HG03469 (cell line): ENCODE measurements around the gene PMAIP1.
"Not testable (repeated sequence)": the region's sequence is repeated elsewhere in the genome, so short reads cannot be mapped to it uniquely, and the experiment has no call there.

ENCODE experiments used
- ATAC-seq: cut with Tn5 transposase; IDR thresholded peaks from one replicate; pipeline ENCODE4 v1.9.1; 2021; ENCODE audit warnings: mild to moderate bottlenecking, moderate library complexity, moderate number of reproducible peaks; ENCODE audit not compliant: unreplicated experiment

Gene PMAIP1

DNA sequence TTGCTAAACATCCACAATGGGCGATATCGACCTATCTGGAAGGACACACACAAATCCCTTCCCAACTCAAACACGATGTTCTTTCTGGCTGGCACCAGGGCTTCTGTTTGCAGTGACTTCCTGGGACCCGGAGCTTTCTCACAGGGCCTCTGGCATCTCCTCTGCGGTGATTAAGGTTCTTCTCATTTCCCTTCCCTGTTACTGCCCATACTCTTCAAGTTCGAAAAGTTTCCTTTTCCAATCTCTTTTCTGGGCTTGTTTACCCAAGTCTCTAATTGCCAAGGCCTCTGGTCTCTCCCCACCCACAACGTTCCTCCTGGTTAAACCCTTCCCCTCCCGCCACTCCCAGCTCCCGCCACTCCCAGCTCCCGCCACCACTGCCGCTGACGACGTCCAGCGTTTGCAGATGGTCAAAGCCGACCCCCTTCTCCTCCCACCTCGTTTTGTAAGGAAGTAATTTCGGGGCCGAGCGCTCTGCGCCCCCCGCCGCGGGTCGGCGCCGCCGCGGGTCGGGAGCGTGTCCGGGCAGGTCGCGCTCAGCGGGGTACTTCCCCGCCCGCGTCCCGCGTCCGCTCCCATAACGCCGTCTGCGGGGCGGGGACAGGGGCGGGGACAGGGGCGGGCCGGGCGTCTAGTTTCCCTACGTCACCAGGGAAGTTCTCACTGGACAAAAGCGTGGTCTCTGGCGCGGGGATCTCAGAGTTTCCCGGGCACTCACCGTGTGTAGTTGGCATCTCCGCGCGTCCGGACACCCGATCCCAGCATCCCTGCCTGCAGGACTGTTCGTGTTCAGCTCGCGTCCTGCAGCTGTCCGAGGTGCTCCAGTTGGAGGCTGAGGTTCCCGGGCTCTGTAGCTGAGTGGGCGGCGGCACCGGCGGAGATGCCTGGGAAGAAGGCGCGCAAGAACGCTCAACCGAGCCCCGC, at the start of gene PMAIP1:
Gene PMAIP1 (plus strand): TSS at position 699 of the 924 bp plus-strand sequence. CDS start 182 bp downstream, at position 881.
- ATAC-seq: peak; percentile 41

DNA sequence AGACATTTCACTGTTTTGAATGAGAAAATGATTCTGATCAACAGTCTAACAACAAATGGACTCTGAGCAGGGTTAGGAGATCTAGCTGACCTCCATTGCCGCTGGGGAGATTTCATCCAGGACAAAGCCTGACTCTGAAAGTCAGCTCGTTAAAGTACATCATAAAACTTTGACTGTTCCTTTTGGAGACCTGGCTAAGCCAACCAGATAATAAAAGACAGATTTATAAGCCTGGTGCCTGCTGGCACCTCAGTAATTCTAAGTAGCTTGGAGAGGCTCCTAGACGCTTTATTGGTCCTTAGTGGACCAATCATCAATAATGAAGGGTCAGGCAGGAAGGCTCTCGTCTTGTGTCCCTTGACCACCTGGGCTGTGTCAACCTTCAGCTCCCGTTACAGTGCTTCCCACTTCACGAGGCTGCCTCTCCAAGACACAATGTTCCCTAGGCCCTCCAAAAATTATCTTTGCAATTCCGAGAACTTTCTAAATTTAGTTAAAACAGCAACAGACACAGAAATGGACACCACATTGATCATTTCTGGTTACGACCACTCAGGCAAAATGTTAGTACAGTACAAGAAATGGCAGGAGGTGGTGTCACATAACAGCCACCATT, 47.9 kb upstream of the PMAIP1 start:
- ATAC-seq: no peak

DNA sequence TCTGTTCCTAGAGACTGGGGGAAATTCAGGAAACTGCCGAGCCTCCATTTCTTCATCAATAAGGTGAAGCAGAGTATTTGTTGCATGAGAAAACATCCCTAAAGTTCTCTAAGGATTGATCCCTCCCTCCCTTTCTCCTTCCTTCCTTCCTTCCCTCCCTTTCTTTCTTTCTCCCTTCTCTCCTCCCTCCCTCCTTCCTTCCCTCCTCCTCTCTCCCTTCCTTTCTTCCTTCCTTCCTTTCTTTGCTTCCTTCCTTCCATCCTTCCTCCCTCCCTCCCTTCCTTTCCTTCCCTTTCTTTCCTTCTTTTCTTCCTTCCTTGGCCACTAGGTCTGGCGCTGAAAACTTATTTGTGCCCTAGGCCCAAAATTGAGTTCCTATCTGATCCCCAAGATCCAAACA, 47.2 kb upstream of the PMAIP1 start:
- ATAC-seq: no peak

DNA sequence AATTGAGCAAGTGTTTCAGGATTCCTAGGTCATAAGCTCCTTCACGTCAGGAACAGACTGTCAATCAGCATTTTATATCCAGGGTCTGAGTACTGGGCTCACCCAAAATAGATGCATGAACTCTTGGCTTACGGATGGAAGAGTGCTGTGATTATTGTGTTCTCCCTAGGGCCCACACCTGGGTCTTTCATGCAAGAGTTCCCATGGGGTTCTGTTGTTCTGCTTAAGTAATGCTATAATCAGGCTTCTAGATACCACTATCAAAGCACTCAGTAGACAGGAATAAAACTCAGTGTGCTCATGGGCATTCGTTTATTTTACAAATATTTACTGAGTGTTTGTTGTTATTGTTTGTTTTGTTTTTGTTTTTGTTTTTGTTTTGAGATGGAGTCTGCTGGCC, 46.4 kb upstream of the PMAIP1 start:
- ATAC-seq: no peak

DNA sequence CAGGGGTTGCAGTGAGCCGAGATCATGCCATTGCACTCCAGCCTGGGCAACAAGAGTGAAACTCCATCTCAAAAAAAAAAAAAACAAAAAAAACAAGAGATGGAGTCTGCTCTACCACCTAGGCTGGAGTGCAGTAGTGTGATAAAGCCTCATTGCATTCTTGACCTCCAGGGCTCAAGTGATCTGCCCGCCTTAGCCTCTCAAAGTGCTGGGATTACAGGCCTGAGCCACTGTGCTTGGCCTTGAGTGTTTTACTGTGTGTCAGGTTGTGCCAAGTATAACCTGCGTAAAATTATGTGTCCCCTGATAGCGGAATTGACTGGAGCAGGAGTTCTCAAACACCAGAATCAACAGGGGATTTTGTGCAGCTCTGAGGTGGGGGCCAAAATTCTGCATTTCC, 45.8 kb upstream of the PMAIP1 start:
- not testable (repeated sequence) for ATAC-seq

DNA sequence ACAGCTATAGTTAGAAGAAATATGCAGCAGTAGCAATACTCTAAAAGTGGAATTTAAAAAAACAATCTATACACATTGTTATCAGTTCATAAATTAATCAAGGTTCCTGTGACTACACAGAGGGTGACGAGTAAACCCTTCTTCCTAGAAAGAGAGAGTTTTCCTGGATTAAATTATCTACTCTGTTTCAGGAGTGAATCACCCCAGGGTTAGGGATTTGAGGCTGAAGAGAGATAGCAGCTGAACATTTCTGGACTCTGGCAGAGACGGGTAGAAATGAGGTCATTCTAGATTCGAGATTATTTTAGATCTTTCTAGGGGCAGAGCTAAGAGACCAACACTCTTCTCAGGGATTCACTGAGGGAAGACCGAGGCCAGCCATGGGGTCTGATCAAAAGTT, 38.8 kb upstream of the PMAIP1 start:
- no peak for ATAC-seq

DNA sequence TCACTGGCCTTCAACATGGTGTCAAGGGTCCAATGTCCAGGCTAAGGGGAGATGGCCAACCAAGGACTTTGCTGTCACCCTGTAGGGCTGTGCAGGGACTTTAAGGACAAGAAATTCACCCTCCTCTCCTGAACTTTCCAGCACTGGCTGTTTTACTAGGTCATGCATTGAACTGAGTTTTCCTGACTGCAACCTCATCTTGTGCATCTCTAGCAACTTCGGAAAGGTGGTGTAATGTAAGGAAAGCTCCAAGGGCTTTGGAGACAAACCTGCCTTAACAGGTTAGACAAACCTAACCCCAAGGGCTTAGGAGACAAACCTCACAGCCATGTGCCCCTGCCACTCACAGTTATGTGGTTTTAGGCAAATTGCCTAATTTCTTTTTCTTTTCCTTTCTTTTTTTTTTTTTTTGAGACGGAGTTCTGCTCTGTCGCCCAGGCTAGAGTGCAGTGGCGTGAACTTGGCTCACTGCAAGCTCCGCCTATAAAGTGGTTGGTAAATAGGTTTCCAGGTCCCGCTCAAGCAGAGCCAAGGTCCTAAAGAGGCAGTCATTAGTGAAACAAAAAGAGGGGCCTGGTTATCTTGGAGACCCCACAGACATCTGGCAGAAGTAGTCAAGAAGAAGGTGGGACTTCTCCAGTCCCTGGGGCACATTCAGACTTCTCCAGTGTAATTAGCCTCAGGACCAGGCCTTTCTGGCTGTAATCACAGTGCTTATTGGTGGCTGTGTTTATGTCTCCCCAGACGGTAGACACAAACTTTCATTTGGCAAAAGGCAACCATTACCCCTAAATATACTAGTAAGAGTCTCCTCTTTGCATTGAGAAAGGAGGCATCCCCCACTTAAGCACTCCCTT, 37.6 kb upstream of the PMAIP1 start:
- ATAC-seq: peak; percentile 77

DNA sequence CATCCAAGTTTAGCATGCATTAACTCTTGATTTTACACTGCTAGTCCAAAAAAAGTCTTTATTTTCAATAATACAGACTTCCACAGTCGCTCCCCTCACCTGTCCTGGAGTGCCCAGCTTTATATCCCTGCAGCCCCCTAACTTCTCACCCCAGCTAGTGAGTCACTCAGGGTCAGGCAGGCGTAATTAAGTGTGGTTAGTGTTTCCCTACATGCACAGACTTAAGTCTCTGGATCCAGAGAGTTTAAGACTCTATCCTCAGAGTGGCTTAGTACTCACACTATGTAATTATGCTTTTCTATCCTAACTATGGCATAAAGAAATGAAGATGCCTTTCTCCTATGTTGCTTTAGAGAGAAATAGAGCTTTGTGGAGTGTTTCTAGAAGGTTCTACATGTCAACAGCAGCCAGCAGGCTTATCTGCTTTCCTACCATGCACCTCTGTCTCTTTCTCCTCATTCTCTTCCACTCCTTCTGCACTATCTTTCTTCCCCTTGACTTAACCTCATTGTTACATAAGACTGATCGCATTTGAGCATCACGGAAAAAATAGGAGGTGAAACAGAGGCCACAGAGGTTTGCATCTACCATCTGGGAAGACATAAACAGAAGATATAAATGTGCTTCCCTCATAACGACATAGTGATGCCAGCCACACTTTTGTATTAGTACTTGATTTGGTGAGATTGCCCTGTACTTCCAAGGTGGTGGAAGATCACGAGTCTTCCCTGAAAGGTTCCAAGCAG, 34.4 kb upstream of the PMAIP1 start:
- no peak for ATAC-seq

DNA sequence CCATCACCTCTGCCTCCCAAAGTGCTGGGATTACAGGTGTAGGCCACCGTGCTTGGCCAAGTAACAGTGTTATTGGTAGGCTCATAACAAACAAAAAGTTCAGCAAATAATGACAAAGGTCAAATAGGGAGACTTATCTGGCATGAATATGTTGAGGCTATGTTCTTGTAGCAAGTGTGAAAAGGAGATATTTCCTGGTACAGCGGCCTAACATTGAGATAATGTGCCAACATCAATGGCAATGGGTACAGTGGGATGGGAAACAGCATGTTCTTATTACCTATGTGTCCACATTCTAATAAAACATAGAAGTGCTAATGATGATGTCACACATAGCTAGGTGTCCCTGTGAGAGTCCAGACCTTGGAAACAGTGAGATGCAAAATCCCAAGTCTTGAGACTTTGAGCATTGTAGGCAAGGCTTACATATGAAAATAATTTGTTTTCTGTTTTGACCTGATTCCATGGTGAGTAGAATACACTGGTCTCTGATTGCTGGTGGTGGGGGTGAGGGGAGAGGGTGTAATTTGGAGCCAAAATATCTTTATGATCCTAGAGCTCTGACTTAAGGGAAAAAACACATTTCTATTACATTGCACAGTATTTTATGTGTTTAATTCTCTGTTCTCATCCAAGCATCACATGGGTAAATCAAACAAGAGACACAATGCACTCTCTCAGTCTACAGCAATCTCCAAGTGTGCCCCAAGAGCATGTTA, 33.1 kb upstream of the PMAIP1 start:
- ATAC-seq: no peak

DNA sequence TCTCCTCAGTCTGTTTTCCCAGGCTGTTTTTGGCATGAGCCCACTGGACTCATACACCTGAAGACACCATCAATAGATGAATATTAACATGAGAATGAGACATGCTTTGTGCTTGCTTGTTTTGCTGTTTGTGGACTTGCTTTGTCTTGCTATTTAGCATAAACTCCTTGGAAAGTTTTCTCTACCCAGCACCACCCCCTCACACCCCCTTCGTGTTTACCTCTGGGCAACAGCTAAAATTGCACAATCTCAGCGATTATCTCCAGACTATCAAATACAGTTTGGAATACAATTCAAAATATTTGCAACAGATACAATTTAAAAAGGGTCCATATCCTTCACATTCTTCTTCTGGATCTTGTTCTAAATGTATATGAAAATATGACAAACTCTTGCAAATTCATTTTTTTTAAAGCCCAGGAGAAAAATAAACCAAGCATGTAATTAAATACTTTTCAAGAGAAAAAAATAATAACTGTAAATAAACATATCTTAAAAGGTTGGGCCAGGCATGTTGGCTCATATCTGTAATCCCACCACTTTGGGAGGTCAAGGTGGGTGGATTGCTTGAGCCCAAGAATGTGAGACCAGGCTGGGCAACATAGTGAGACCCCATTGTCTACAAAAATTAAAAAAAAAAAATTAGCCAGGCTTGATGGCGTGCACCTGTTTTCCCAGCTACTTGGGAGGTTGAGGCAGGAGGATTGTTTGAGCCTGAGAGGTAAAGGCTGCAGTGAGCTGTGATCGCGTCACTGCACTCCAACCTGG, 32.3 kb upstream of the PMAIP1 start:
- ATAC-seq: no peak

DNA sequence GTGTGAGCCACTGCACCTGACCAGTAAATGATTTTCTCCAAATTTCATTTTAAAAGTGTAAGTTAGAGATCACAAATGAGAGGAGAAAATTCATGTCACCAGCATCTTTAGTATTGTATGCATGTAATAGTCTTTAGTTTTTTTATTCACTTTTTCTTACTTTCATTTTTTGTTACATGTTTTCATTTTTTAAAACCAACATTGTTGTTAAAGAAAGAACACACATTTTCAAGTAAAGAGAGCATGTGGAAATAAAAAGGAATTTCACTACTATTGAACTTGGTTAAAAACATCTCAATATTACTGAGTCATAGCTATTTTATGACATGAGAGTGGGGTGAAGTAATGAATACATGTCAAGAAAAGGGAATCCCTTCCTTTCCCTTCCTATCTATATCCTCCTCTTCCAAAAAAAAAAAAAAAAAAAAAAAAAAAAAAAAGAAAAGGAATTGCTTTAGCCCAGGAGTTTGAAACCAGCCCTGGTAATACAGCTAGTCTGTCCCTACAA, 29.1 kb upstream of the PMAIP1 start:
- no peak for ATAC-seq

DNA sequence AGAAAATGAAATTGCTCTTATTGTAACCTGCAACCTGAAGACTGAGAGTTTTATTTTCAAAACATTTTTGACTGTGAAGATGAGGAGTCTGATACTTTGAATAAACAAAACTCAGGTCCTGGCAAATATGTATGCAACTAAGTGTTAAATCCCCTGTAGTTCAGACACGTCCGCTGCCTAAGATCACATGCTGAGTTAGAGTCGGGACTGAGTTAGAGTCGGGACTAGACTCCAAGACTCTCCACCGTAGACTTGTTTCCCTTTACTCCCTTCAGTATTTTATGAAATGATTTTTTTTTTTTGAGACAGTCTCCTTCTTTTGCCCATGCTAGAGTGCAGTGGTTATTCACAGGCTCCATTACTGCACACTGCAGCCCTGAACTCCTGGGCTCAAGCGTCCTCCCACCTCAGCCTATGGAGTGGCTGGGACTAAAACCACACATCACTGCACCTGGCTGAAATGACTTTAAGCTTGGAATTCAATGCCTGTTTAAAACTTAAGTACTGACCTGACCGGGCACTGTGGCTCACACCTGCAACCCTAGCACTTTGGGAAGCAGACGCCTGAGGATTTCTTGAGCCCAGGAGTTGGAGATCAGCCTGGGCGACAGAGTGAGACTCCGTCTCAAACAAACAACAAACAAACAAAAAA, 28.0 kb upstream of the PMAIP1 start:
- ATAC-seq: no peak

DNA sequence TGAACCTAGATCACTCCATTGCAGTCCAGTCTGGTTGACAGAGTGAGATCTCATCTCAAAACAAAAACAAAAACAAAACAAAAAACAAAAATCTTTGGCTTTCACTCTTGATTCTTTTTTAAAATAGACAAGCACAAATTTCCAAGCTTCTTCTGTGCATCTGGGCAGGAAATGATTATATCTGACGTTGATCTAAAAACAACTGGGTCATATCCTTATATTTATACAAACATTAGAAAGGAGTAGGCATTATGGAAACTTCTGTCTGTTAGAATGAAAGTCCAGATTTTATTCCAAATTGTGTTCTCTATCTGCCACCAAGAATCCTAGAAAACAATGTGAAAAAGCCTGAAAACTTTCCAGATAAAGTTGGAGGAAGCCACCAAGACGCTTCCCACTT, 26.2 kb upstream of the PMAIP1 start:
- no peak for ATAC-seq

DNA sequence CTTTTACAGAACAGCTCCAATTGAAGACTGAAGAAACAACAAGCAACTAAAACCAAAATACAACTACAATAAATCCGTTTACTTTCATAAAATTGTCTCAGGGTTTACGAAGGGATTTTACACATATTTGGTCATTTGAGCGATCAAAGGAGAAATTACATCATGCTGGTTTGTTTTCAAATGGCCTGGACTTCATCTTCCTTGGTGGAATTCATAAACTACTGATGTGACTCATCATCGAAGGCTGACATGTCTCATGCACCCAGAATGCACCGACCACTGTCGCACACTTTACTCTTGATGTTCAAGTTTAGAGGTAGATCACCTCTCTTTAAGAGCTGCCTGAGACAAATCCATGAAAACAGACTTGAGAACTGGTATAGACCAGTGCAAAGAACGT, 25.6 kb upstream of the PMAIP1 start:
- ATAC-seq: no peak

DNA sequence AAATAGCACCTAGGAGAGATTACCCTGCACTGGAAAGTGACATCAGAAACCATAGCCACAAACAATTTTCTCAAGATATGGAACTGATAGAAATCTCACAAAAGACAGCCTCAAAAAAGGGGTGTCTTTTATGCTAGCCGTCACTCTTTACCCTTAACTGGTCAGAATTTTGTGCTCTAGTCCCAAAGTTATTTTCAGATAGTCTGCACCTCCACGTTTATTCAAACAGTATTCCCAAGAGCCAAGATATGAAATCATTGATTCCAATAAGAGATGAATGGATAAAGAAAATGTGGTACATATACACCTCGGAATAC, 23.5 kb upstream of the PMAIP1 start:
- ATAC-seq: peak; percentile 59

DNA sequence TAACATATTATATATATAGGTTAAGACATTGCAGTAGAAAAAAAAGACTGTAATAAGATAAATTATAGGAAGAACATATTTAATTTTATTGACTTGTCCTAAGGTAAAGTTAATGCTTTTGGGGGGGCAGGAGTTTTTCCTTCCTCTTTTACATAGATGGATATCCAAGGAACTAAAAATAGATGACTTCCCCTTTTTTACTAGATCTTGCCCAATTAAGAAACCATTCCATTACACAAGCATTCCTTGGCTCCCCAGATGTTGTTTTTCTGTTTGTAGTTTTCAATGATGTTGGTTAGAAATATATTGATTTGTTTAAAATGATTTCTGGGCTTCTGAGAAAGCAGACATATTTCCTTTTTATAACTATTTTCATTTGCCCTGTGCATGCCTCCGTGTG, 22.4 kb upstream of the PMAIP1 start:
- no peak for ATAC-seq

DNA sequence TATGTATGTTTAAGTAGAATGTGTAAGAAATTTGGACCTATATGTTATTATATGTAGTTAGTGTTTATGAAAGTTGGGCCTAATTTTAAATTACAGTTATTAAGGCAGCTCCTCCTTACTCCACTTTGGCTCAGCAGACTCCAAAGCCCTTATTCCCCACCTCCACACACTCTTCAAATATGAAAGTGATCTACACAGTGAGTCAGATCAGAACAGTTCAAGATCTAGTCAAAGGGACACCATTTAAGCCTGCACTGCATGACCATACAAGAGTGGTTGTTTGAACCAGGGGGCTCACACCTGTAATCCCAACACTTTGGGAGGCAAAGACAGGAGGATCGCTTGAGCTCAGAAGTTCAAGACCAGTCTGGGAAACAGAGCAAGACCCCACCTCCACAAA, 21.2 kb upstream of the PMAIP1 start:
- ATAC-seq: peak; percentile 44

DNA sequence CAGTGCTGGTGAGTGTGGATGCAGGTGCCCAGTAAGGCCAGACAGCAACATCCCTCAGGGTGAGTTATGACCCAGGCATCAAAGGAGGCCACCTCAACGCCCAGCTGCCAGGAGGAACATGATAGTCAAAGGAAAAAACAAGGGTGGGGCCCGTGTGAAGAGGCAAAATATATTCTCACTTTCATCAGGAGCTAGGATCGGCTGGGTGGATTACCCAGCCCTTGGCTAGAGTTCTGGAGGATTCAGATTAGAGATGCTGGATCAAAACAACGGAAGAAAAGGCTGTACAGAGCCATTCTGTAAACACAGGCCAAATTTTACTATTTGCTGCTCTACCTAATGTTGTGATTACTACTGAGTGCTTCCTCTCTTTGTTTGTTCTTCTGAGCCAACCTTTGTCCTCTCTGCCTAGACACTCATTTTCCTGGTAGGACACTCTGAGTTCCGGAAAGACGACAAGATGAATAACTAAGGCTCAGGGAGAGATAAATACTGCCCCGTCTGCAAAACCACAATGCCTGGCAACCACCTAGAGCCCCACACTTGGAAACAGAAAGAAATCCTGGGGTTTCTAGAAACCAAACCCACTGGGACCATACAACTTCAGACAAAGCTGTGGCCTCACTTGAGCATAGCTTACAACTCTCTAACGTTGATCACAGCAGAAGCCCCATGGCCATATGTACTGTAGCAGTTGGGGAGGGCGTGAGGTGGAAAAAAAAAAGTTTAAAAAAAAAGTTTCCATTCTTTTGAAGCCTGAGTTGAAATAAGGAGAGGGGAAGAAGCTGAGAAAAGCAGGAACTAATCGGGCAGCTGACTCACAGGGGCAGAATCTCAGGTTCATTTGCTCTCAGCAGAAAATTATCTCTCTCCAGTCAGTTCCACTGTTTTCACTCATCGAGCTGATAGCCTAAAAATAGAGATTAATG, 17.8 kb upstream of the PMAIP1 start:
- no peak for ATAC-seq
